Liver (tissue), 9 donors: ENCODE data around the gene MYBPC2. TPM values are rescaled to one million over a fixed set of nuclear protein-coding genes. Genes with fewer than 3 reads are reported as not detected.

Source experiments
- DNase-seq: peaks from one replicate; pipeline ENCODE4 v3.0.0-alpha.2; 2017; ENCODE audit warnings: low spot score
- H3K27ac ChIP-seq, 2 donors: one replicate each; pipeline ENCODE4 v1.7.0; 2013; ENCODE audit warnings: inconsistent platforms in 2 of 2, low read length in 2 of 2, control low read depth in 1 of 2, low read depth in 1 of 2, mild to moderate bottlenecking in 1 of 2
- H3K27me3 ChIP-seq, 4 donors: one replicate each; pipeline versions ENCODE4 v1.6.1 to v1.7.0; 2013; ENCODE audit warnings: low read length in 3 of 4, inconsistent platforms in 1 of 4, mild to moderate bottlenecking in 1 of 4, moderate library complexity in 1 of 4; ENCODE audit not compliant: control insufficient read depth in 4 of 4, insufficient read depth in 4 of 4
- H3K36me3 ChIP-seq, 4 donors: one replicate each; pipeline versions ENCODE4 v1.6.1 to v1.7.0; 2013; ENCODE audit warnings: low read length in 3 of 4, mild to moderate bottlenecking in 3 of 4, low read depth in 1 of 4, moderate library complexity in 1 of 4; ENCODE audit not compliant: control insufficient read depth in 4 of 4, insufficient read depth in 3 of 4
- H3K4me1 ChIP-seq, 4 donors: one replicate each; pipeline versions ENCODE4 v1.6.1 to v1.7.0; 2013; ENCODE audit warnings: low read length in 3 of 4, mild to moderate bottlenecking in 3 of 4, moderate library complexity in 1 of 4; ENCODE audit not compliant: control insufficient read depth in 4 of 4, insufficient read depth in 4 of 4
- H3K4me3 ChIP-seq, 3 donors: one replicate each; pipeline versions ENCODE4 v1.6.1 to v1.7.0; 2013; ENCODE audit warnings: low read length in 3 of 3, control low read depth in 1 of 3, low read depth in 1 of 3, mild to moderate bottlenecking in 1 of 3
- H3K9ac ChIP-seq, 2 donors: one replicate each; pipeline ENCODE4 v1.7.0; 2013; ENCODE audit warnings: low read length in 2 of 2, mild to moderate bottlenecking in 2 of 2, moderate library complexity in 2 of 2, control low read depth in 1 of 2, low read depth in 1 of 2
- H3K9me3 ChIP-seq, 4 donors: one replicate each; pipeline versions ENCODE4 v1.6.1 to v1.7.0; 2013; ENCODE audit warnings: low read length in 3 of 4; ENCODE audit not compliant: control insufficient read depth in 4 of 4
- CTCF ChIP-seq: fragments of 150-350 bp; IDR thresholded peaks from 2 replicates; pipeline ENCODE4 v1.5.1; 2017; ENCODE audit warnings: improper control_type of control experiment, low read depth, low read length; ENCODE audit not compliant: missing input control
- EGR1 ChIP-seq, 2 donors: IDR thresholded peaks; 2 replicates each; pipeline ENCODE4 v1.6.1; 2016 to 2018; ENCODE audit warnings: antibody characterized with exemption in 2 of 2, low read depth in 2 of 2
- FOXA1 ChIP-seq: IDR thresholded peaks from 2 replicates; pipeline ENCODE4 v1.6.1; 2016; ENCODE audit warnings: antibody characterized with exemption
- FOXA2 ChIP-seq: IDR thresholded peaks from 2 replicates; pipeline ENCODE4 v1.6.1; 2016; ENCODE audit warnings: antibody characterized with exemption
- GABPA ChIP-seq, 2 donors: IDR thresholded peaks in 1 of 2; conservative IDR thresholded peaks in 1 of 2; 2 replicates each; pipeline ENCODE4 v1.6.1; 2016; ENCODE audit warnings: antibody characterized with exemption in 2 of 2, mild to moderate bottlenecking in 1 of 2, moderate library complexity in 1 of 2
- HNF4A ChIP-seq, 2 donors: conservative IDR thresholded peaks; 2 replicates each; pipeline ENCODE4 v1.6.1; 2016; ENCODE audit warnings: antibody characterized with exemption in 2 of 2, mild to moderate bottlenecking in 2 of 2
- HNF4G ChIP-seq: IDR thresholded peaks from 2 replicates; pipeline ENCODE4 v1.6.1; 2016; ENCODE audit warnings: antibody characterized with exemption
- JUND ChIP-seq, 2 donors: IDR thresholded peaks; 2 replicates each; pipeline ENCODE4 v1.6.1; 2016; ENCODE audit warnings: antibody characterized with exemption in 2 of 2
- MAX ChIP-seq: IDR thresholded peaks from 2 replicates; pipeline ENCODE4 v1.6.1; 2016; ENCODE audit warnings: antibody characterized with exemption
- NR2F2 ChIP-seq: IDR thresholded peaks from 2 replicates; pipeline ENCODE4 v1.6.1; 2016; ENCODE audit warnings: antibody characterized with exemption
- REST ChIP-seq: IDR thresholded peaks from 2 replicates; pipeline ENCODE4 v1.6.1; 2016; ENCODE audit warnings: antibody characterized with exemption, mild to moderate bottlenecking
- RXRA ChIP-seq, 2 donors: IDR thresholded peaks; 2 replicates each; pipeline ENCODE4 v1.6.1; 2017 to 2018; ENCODE audit warnings: antibody characterized with exemption in 2 of 2, mild to moderate bottlenecking in 1 of 2
- SP1 ChIP-seq: IDR thresholded peaks from 2 replicates; pipeline ENCODE4 v1.6.1; 2018; ENCODE audit warnings: antibody characterized with exemption, mild to moderate bottlenecking
- YY1 ChIP-seq: IDR thresholded peaks from 2 replicates; pipeline ENCODE4 v1.6.1; 2016; ENCODE audit warnings: antibody characterized with exemption, mild to moderate bottlenecking
- ZBTB33 ChIP-seq: IDR thresholded peaks from 2 replicates; pipeline ENCODE4 v1.6.1; 2016; ENCODE audit warnings: antibody characterized with exemption
- WGBS: extraction: QIAGEN DNeasy Blood & Tissue Kit; methylation state at CpG from one replicate; pipeline ENCODE4 v1.1.7; 2013; 5-methylcytosine and 5-hydroxymethylcytosine counted together
- polyA plus RNA-seq, 2 donors: library from polyadenylated mRNA; stranded (reverse) in 1 of 2; unstranded in 1 of 2; fragments of 200-250 nt in 1 of 2; fragments of >200 nt in 1 of 2; fragmentation: Nextera tagmentation in 1 of 2; extraction: Ambion mirVana in 1 of 2; gene quantifications; one replicate each; pipeline versions ENCODE4 v1.2.1 to v1.2.3, GENCODE V29; 2013 to 2015
- total RNA-seq, 2 donors: library from RNA; depleted of rRNA; stranded (reverse); fragments of >200 nt; gene quantifications; one replicate each; pipeline ENCODE4 v1.2.3, GENCODE V29; 2014
- TF ChIP-seq, protein P1 (sequence below): IDR thresholded peaks from 2 replicates; pipeline ENCODE4 v1.6.1; 2016; ENCODE audit warnings: antibody characterized with exemption
- donor health status: healthy.
- donor health status: healthy.
- donor health status: healthy.
- donor health status: healthy.
- donor health status: healthy.

MYBPC2 gene
- total and polyA plus RNA-seq, 4 donors = under 0.01 TPM; not detected in 3

DNA sequence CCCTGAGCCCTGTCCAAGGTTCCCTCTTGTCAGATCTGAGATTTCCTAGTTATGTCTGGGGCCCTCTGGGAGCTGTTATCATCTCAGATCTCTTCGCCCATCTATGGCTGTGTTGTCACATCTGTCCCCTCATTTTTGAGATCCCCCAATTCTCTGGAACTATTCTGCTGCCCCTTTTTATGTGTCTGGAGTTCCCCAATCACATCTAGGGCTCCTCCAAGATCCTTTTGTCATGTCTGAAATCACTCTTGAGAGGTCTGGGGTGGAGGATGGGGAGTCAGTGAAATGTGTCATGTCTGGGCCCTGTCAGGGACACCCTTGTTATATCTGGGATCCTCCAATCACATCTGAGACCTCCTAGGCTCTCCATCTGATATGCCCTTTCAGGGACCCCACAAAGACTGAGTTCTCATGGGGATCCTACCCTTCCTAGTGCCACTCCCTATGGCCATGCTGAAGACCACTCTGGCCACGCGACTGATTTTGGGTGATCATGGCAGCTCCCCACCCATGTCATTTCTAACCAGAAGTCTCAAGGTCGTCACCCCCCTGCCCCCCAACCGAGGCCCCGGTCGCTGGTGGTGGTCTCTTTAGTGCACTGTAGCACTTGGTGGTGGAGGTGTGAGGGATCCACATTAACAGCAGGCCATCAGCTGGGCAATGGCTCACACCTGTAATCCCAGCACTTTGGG is 3.8 kb upstream of the MYBPC2 start:
- H3K4me3 ChIP-seq = no peak overlapping the region

More for the DNA sequence above, 3.8 kb upstream of the MYBPC2 start:
- TF ChIP-seq CTCF = no peak
- TF ChIP-seq GABPA (IDR thresholded peaks at IDR 0.05 in 1 of 2, conservative IDR thresholded peaks at IDR 0.05 in 1 of 2) = no peak
- no peak for TF ChIP-seq HNF4A (conservative IDR thresholded peaks at IDR 0.05)
- no peak for TF ChIP-seq FOXA2
- TF ChIP-seq JUND (IDR thresholded peaks at IDR 0.05) = no peak
- no peak for TF ChIP-seq FOXA1
- TF ChIP-seq EGR1 (IDR thresholded peaks at IDR 0.05; ENCODE audit: low read depth in 2 of 2) = no peak
- TF ChIP-seq ZBTB33 = no peak
- TF ChIP-seq YY1 = no peak
- no peak for TF ChIP-seq SP1
- TF ChIP-seq, protein P1, sequence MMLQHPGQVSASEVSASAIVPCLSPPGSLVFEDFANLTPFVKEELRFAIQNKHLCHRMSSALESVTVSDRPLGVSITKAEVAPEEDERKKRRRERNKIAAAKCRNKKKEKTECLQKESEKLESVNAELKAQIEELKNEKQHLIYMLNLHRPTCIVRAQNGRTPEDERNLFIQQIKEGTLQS = no peak
- no peak for TF ChIP-seq HNF4G
- TF ChIP-seq REST = no peak
- no peak for TF ChIP-seq NR2F2
- TF ChIP-seq MAX = no peak
- no peak for TF ChIP-seq RXRA (IDR thresholded peaks at IDR 0.05)
- Histone ChIP-seq H3K4me1 (peaks cover 2 to 9% (median 5%) of the 10 kb centered on the region in 4 donors), H3K27me3 (peaks cover 0 to 6% (median 0%) of the 10 kb centered on the region in 4 donors), H3K9me3 (no peaks in the 10 kb centered on the region), H3K36me3 (no peaks in the 10 kb centered on the region), H3K9ac (no peak overlapping the region), H3K27ac (no peak overlapping the region)
- DNase-seq = no peak
- WGBS = 81% methylated on average over 7 of the region's 7 CpGs
